Choroid plexus epithelial cell (primary cell): ENCODE data around the gene RNF5.

Experiments used
- DNase-seq: peaks from one replicate; pipeline ENCODE4 v3.0.0-alpha.2; 2010; ENCODE audit warnings: low read depth
- H3K4me3 ChIP-seq: 2 replicates; pipeline ENCODE4 v1.5.1; 2011; ENCODE audit warnings: low read depth, mild to moderate bottlenecking, control low read depth, low read length, moderate library complexity
- TF ChIP-seq, protein P1 (sequence below): conservative IDR thresholded peaks from 2 replicates; pipeline ENCODE4 v1.5.1; 2011; ENCODE audit warnings: low read depth, mild to moderate bottlenecking, control low read depth, inconsistent platforms, low read length, moderate library complexity

The RNF5 gene

DNA sequence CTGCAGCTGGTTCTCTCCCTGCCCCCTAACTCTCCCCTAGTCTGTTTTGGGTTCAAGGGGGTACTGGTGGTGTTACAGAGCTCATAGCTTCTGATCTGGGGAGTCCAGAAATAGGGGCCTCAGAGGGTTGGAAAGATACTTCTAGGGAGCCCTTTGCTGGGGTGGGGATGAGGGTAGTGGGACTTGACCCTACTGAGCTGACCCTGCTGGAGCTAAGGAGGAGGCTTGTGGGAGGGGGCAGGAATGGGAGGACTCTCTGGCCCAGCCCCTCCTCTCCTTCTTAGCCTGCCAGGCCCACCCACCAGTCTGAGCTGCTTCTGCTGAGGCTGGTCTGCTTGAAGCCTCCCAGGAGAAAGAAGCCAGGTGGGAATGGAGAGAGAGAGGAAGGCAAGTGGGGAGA, 13.9 kb upstream of the RNF5 start, which contains the start of gene EGFL8:
EGFL8 (plus strand) TSS at position 301 of the 400 bp plus-strand sequence. CDS start 1,571 bp downstream, outside the sequence.
- no peak for DNase-seq
- TF ChIP-seq, protein P1, sequence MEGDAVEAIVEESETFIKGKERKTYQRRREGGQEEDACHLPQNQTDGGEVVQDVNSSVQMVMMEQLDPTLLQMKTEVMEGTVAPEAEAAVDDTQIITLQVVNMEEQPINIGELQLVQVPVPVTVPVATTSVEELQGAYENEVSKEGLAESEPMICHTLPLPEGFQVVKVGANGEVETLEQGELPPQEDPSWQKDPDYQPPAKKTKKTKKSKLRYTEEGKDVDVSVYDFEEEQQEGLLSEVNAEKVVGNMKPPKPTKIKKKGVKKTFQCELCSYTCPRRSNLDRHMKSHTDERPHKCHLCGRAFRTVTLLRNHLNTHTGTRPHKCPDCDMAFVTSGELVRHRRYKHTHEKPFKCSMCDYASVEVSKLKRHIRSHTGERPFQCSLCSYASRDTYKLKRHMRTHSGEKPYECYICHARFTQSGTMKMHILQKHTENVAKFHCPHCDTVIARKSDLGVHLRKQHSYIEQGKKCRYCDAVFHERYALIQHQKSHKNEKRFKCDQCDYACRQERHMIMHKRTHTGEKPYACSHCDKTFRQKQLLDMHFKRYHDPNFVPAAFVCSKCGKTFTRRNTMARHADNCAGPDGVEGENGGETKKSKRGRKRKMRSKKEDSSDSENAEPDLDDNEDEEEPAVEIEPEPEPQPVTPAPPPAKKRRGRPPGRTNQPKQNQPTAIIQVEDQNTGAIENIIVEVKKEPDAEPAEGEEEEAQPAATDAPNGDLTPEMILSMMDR: no peak
- H3K4me3 ChIP-seq: no peak within 1 kb of the TSS

GRCh38 chr6:32166411-32167061, 11.7 kb upstream of the RNF5 start:
- TF ChIP-seq, protein P1: peak; percentile 29
- DNase-seq: no peak

DNA sequence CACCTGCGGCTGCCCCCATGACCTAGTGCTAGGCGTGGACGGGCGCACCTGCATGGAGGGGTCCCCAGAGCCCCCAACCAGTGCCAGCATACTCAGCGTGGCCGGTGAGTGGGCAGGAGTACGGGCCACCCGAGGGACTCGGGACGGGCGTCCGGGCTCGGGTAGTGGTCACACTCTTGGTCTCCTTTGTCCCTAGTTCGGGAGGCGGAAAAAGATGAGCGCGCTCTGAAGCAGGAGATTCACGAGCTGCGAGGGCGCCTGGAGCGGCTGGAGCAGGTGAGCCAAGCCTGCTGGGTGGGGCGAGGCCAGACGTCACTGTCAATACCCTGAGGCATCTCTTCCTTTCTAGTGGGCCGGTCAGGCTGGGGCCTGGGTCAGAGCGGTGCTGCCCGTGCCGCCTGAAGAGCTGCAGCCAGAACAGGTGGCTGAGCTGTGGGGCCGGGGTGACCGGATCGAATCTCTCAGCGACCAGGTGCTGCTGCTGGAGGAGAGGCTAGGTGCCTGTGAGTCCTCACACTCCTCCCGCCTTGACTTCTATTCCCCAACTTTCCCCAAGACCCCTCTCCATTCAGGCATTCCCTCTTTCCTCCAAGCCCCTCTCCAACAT, 10.9 kb upstream of the RNF5 start:
- TF ChIP-seq, protein P1: no peak
- no peak overlapping the region for H3K4me3 ChIP-seq
- no peak for DNase-seq

More at GRCh38 chr6:32166411-32167061, 11.7 kb upstream of the RNF5 start:
- H3K4me3 ChIP-seq: no peak overlapping the region

GRCh38 chr6:32167761-32168262, 10.4 kb upstream of the RNF5 start:
- no peak for DNase-seq
- no peak overlapping the region for H3K4me3 ChIP-seq
- TF ChIP-seq, protein P1: no peak

DNA sequence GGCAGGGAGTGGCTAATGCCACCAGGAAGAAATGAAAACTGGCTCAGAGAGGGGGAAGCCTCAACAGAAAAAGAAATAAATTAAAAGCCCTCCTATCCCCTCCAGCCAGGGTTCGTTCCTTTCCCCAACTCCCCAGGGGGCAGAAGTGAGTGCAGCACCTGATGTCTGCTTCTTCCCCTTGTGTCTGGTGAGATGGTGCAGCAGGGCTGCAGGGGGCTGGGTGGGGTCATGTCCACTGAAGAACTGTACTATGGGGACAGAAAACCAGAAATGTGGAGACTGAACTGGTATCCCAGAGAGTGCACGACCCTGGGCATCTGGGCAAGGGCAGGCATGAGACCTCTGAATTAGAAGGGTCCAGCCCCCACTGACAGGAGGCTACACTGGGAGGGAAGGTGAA, 9.9 kb upstream of the RNF5 start:
- TF ChIP-seq, protein P1: no peak
- no peak overlapping the region for H3K4me3 ChIP-seq
- DNase-seq: no peak

- peak; percentile 28 for DNase-seq
- TF ChIP-seq, protein P1: peak; percentile 1
- H3K4me3 ChIP-seq: no peak overlapping the region
These were observed 9.2 kb upstream of the RNF5 start for GRCh38 chr6:32168807-32169591.
